ENCODE measurements around the gene BEST3.

Gene BEST3

DNA sequence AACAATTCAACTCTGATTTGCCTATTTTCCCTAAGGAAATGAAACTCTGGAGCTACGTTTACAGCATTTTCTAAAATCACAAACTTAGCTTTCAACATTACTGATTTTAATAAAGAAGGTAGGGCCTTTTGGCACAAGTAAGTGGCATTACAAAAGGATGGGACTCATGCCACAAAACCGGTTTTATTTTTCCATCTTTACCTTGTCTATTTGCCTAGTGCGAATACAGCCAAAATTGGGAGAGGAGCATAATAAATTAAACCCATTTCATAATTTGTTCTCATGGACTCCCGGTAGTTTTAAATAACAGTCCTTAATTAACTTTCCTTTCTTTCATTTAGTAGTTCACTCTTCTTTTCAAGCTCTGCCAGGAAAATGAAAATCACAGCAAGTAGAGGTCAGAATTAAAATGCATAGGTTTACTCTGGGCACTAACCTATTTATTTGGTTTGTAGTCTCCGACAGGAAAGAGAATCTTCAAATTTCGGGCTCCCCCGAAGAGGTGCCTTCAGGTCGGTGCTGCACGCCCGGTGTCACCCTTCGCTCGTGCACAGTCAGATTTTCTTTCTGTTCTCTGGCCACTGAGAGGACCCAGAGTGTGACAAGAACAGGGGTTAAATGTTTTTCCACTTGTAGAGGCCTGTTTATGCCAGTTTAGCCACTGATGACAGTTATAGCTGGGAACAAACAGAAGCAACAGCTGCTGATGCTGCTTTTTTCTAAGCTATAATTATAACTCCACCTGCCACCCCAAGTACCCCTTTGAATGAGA is at the start of gene BEST3:
Gene BEST3, minus strand, starts transcription at position 535 of the 772 bp plus-strand sequence. CDS start 1,505 bp downstream, outside the sequence.
- Histone ChIP-seq H3K9ac (ENCODE audit: low read depth, low read length) (no peak within 1 kb of the TSS), H3K9me3 (ENCODE audit: control insufficient read depth, insufficient read depth, low read length) (no peaks in the 10 kb centered on the region), H3K4me1 (ENCODE audit: insufficient read depth, low read length) (no peaks in the 10 kb centered on the region), H3K36me3 (ENCODE audit: insufficient read depth, low read length) (no peaks in the 10 kb centered on the region)

DNA sequence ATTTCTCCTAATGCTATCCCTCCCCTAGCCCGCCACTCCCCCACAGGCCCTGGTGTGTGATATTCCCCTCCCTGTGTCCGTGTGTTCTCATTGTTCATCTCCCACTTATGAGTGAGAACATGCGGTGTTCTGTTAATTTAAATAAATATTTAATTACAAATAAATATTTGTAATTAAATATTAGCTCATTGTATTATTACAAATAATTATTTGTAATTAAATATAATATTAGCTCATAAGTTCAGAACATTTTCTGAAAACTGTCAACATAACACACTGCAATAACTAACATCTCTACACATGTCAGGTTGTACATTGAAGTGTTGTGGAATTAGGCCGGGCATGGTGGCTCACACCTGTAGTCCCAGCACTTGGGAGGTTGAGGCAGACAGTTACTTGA is 45.0 kb upstream of the BEST3 start:
- no peak overlapping the region for H3K9ac ChIP-seq (ENCODE audit: low read depth, low read length)
- H3K4me1 ChIP-seq (ENCODE audit: insufficient read depth, low read length) = no peaks in the 10 kb centered on the region
- H3K9me3 ChIP-seq (ENCODE audit: control insufficient read depth, insufficient read depth, low read length) = peaks cover 4% of the 10 kb centered on the region; the same call in 1 of the 2 replicates
- no peaks in the 10 kb centered on the region for H3K36me3 ChIP-seq (ENCODE audit: insufficient read depth, low read length)

DNA sequence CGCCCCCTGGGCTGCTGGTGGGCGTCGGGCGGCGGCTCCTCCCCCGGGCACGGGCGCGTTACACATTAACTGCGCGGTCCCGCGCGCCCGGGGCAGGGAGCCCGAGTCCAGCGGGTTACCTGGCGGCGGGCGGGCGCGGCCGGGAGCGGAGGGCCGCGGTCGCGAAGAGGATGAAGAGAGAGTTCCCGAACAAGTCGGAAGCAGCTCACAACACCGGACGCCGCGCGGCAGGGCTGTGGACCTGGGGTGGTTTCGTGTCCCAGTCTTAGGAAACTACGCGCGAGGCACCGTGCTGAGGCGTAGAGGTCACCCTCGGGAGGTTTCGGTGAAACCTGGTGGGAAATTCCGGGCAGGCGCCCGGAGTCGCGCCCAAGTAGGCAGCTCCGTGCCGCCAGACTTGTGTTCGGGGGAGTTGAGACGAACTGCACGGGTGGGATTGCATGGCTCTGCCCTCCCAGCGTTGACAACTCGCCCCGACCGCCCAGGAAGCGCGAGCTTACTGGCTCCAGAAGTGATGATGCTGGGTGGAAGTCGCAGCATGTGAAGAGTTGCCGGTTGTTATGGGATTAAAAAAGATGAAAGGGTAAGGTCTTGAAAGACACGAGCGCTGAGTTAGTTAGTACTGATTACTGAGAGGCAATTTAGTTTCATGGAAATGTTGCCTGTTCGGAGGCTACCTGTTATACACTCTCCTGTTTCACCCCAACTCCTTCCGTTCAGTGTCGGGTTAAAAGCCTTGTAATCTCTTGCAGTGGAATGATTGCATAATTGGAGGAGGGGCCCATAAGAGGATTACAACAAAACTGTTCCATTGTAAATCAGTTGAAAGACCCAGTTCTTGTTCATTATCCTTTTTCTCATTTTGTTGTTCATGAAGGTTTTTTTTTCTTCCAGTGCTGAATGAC is 40.4 kb upstream of the BEST3 start:
- H3K9me3 ChIP-seq (ENCODE audit: control insufficient read depth, insufficient read depth, low read length) = no peaks in the 10 kb centered on the region
- H3K4me1 ChIP-seq (ENCODE audit: insufficient read depth, low read length) = no peaks in the 10 kb centered on the region
- no peaks in the 10 kb centered on the region for H3K36me3 ChIP-seq (ENCODE audit: insufficient read depth, low read length)
- peak overlapping the region; percentile 88 for H3K9ac ChIP-seq (ENCODE audit: low read depth, low read length)

- no peaks in the 10 kb centered on the region for H3K36me3 ChIP-seq (ENCODE audit: insufficient read depth, low read length)
- H3K9me3 ChIP-seq (ENCODE audit: control insufficient read depth, insufficient read depth, low read length) = no peaks in the 10 kb centered on the region
- no peaks in the 10 kb centered on the region for H3K4me1 ChIP-seq (ENCODE audit: insufficient read depth, low read length)
- H3K9ac ChIP-seq (ENCODE audit: low read depth, low read length) = peak within 1 kb of the TSS; percentile 88
Measured at GRCh38 chr12:69738351-69739286, 39.5 kb upstream of the BEST3 start, which contains the start of gene RAB3IP. RAB3IP (plus strand) TSS chr12:69738860; CDS start chr12:69755409, 16,549 bp downstream.

- Histone ChIP-seq H3K4me1 (ENCODE audit: insufficient read depth, low read length) (no peaks in the 10 kb centered on the region), H3K9ac (ENCODE audit: low read depth, low read length) (no peak overlapping the region), H3K36me3 (ENCODE audit: insufficient read depth, low read length) (no peaks in the 10 kb centered on the region), H3K9me3 (ENCODE audit: control insufficient read depth, insufficient read depth, low read length) (no peaks in the 10 kb centered on the region)
Measured at GRCh38 chr12:69733638-69734037, 34.5 kb upstream of the BEST3 start.

- H3K9ac ChIP-seq (ENCODE audit: low read depth, low read length) = no peak overlapping the region
- no peaks in the 10 kb centered on the region for H3K9me3 ChIP-seq (ENCODE audit: control insufficient read depth, insufficient read depth, low read length)
- H3K4me1 ChIP-seq (ENCODE audit: insufficient read depth, low read length) = no peaks in the 10 kb centered on the region
- no peaks in the 10 kb centered on the region for H3K36me3 ChIP-seq (ENCODE audit: insufficient read depth, low read length)
Measured at GRCh38 chr12:69732088-69732487, 33.0 kb upstream of the BEST3 start.

- no peaks in the 10 kb centered on the region for H3K4me1 ChIP-seq (ENCODE audit: insufficient read depth, low read length)
- H3K9me3 ChIP-seq (ENCODE audit: control insufficient read depth, insufficient read depth, low read length) = no peaks in the 10 kb centered on the region
- no peak overlapping the region for H3K9ac ChIP-seq (ENCODE audit: low read depth, low read length)
- no peaks in the 10 kb centered on the region for H3K36me3 ChIP-seq (ENCODE audit: insufficient read depth, low read length)
Measured at GRCh38 chr12:69726922-69727321, 27.8 kb upstream of the BEST3 start.

DNA sequence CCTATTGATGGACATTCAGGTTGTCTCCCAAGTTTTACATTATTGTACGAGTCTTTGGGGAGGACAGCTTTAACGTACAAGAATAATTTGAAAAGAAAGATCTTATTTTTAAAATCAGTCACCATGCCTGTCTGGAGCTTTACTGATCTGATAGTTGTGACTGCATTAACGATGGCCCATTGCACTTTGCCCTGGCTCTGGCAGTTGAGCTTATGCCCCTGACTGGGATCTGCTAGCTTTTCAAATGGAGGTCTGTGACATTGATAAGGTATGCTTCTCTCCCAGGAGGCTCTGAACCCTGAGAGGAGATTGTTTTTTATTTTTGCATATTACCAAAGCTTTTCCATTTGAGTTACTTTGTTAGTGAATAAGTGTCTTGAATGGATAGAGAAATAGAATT is 21.6 kb upstream of the BEST3 start:
- no peaks in the 10 kb centered on the region for H3K9me3 ChIP-seq (ENCODE audit: control insufficient read depth, insufficient read depth, low read length)
- no peaks in the 10 kb centered on the region for H3K4me1 ChIP-seq (ENCODE audit: insufficient read depth, low read length)
- H3K9ac ChIP-seq (ENCODE audit: low read depth, low read length) = no peak overlapping the region
- no peaks in the 10 kb centered on the region for H3K36me3 ChIP-seq (ENCODE audit: insufficient read depth, low read length)

DNA sequence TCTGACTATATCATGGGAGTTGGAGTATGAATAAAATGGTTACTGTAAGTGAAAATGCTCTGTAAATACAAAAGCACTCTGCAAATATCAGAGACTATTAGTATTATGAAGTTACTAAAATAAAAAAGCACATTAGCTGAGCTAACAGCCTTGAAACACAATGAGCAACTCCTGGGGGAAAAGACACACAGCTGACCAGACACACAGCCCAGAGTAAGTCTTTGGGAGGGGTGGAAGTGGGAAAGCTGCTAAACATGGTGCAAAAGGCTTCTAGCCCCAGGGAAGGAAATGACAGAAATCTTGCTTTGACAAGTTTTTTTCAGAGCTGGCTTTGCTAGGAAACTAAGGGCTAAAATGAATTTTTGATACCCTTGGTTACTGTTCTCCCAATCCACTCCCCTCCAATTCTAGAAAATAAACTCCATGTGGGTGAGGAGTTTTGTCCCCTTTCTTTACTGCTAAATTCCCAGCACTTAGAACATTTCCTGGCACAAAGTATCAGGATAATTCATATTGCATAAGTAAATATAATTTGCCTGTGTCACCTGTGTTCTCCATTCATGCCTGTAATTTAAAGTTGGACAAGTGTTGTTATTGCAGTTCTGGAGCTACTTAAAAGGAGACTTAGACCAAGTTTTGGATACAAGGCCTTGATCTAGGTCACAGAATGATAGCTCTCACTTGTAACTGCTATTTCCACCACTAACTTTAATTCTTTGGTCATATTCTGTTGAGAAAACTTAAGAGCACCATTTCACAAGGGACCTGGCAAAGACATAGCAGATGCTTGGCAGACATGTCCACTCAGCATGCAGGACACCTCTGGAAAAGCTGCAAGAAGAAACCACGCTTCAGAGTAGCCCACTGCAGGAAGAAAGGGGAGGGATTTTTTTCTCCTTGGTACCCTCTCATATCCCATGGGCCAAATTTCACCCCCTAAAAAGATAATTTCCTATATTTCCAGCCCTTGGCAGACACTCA is 20.5 kb upstream of the BEST3 start:
- H3K4me1 ChIP-seq (ENCODE audit: insufficient read depth, low read length) = no peaks in the 10 kb centered on the region
- no peaks in the 10 kb centered on the region for H3K36me3 ChIP-seq (ENCODE audit: insufficient read depth, low read length)
- H3K9me3 ChIP-seq (ENCODE audit: control insufficient read depth, insufficient read depth, low read length) = no peaks in the 10 kb centered on the region
- H3K9ac ChIP-seq (ENCODE audit: low read depth, low read length) = no peak overlapping the region

- no peaks in the 10 kb centered on the region for H3K9me3 ChIP-seq (ENCODE audit: control insufficient read depth, insufficient read depth, low read length)
- no peaks in the 10 kb centered on the region for H3K36me3 ChIP-seq (ENCODE audit: insufficient read depth, low read length)
- H3K9ac ChIP-seq (ENCODE audit: low read depth, low read length) = no peak overlapping the region
- no peaks in the 10 kb centered on the region for H3K4me1 ChIP-seq (ENCODE audit: insufficient read depth, low read length)
Measured at GRCh38 chr12:69714542-69714941, 15.4 kb upstream of the BEST3 start.

DNA sequence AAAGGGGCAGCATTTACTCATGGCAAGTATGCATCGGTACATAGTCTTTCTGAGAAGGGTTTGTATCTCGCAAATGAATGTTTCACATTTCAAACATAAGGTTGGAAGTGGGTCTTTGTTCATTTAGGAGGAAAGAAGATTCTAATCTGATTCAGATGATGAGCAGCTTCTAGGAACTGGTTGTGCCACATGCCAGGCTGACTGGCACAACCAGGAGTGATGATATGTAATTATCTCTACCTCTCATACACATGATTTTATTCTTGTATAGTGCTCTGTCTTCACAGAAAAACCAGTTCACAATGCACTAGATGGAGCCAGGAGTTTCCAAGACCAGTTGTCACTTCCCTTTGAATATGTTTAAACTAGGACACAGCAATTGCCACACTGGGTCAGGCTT is 13.7 kb upstream of the BEST3 start:
- H3K9me3 ChIP-seq (ENCODE audit: control insufficient read depth, insufficient read depth, low read length) = no peaks in the 10 kb centered on the region
- no peaks in the 10 kb centered on the region for H3K4me1 ChIP-seq (ENCODE audit: insufficient read depth, low read length)
- no peaks in the 10 kb centered on the region for H3K36me3 ChIP-seq (ENCODE audit: insufficient read depth, low read length)
- no peak overlapping the region for H3K9ac ChIP-seq (ENCODE audit: low read depth, low read length)

- no peaks in the 10 kb centered on the region for H3K4me1 ChIP-seq (ENCODE audit: insufficient read depth, low read length)
- H3K9ac ChIP-seq (ENCODE audit: low read depth, low read length) = no peak overlapping the region
- H3K36me3 ChIP-seq (ENCODE audit: insufficient read depth, low read length) = no peaks in the 10 kb centered on the region
- H3K9me3 ChIP-seq (ENCODE audit: control insufficient read depth, insufficient read depth, low read length) = no peaks in the 10 kb centered on the region
Measured at GRCh38 chr12:69708649-69709048, 9.5 kb upstream of the BEST3 start.

DNA sequence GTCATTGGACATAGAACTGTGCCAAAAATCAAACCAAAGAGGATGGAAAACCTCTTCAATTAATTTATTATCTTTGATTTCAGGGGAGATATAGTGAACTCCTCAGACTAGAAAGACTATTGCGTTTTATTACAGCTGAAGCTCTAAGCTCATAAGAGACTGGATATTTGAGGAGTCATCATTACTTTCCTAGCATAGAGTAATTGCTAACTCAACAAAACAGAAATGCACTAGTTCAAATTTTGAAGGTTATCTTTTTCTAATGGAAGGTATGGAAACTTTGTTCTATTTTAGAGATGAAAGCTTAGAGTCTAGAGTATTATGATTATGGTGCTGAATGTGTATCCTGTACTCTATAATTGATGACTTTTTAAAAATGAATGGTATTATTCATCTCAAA is 5.3 kb upstream of the BEST3 start:
- no peak overlapping the region for H3K9ac ChIP-seq (ENCODE audit: low read depth, low read length)
- H3K36me3 ChIP-seq (ENCODE audit: insufficient read depth, low read length) = no peaks in the 10 kb centered on the region
- H3K9me3 ChIP-seq (ENCODE audit: control insufficient read depth, insufficient read depth, low read length) = no peaks in the 10 kb centered on the region
- H3K4me1 ChIP-seq (ENCODE audit: insufficient read depth, low read length) = no peaks in the 10 kb centered on the region

Data from ES-I3 (cell line).